ENCODE measurements around the gene TBC1D2B. TPM values are rescaled to one million over a fixed set of nuclear protein-coding genes. Genes with fewer than 3 reads are reported as not detected.

Gene TBC1D2B
- total RNA-seq, 1 donor from 2014 or later, result 63.6 TPM

DNA sequence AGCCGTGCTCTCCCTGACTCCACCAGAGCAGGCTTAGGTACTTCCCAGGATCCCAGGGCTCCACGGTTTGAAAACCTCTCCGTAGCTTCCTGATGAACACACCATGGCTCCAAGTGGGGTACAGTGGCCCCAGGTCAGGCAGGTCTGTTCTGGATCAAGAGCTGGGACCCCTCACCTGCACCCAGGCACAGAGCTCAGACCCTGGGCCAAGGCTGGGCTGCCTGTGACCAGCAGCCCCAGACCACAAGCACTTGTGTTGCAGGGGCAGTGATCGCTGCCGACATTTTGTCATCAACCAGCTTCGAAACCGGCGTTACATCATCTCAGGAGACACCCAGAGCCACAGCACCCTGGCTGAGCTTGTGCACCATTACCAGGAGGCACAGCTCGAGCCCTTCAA lies 20.2 kb upstream of the TBC1D2B start:
- TF ChIP-seq POLR2AphosphoS5 (IDR thresholded peaks at IDR 0.05; ENCODE audit: insufficient read depth in 1 of 2, low read depth in 1 of 2), result no peak
- no peak for TF ChIP-seq CTCF (IDR thresholded peaks at IDR 0.05)
- TF ChIP-seq POLR2A (IDR thresholded peaks at IDR 0.05), result no peak
- intact Hi-C loops (cut with DNase I), result no loop called here
- H3K27me3 ChIP-seq, result no peaks in the 10 kb centered on the region
- H3K36me3 ChIP-seq, result no peaks in the 10 kb centered on the region
- peaks cover 6% of the 10 kb centered on the region for H3K4me1 ChIP-seq
- no peak overlapping the region for H3K4me3 ChIP-seq
- no peak overlapping the region for H3K27ac ChIP-seq
- no peaks in the 10 kb centered on the region for H3K9me3 ChIP-seq
- no peak for DNase-seq (ENCODE audit: extremely low spot score in 2 of 2)

- H3K4me3 ChIP-seq, result no peak overlapping the region
- H3K9me3 ChIP-seq, result no peaks in the 10 kb centered on the region
- H3K27ac ChIP-seq, result no peak overlapping the region
- intact Hi-C loops (cut with DNase I), result no loop called here
- H3K36me3 ChIP-seq, result no peaks in the 10 kb centered on the region
- no peak for DNase-seq (ENCODE audit: extremely low spot score in 2 of 2)
- TF ChIP-seq POLR2A (IDR thresholded peaks at IDR 0.05), result no peak
- no peak for TF ChIP-seq CTCF (IDR thresholded peaks at IDR 0.05)
- TF ChIP-seq POLR2AphosphoS5 (IDR thresholded peaks at IDR 0.05; ENCODE audit: insufficient read depth in 1 of 2, low read depth in 1 of 2), result no peak
- peaks cover 13% of the 10 kb centered on the region for H3K4me1 ChIP-seq
- no peaks in the 10 kb centered on the region for H3K27me3 ChIP-seq
Measured at GRCh38 chr15:78093242-78094020, 15.9 kb upstream of the TBC1D2B start.

- DNase-seq (ENCODE audit: extremely low spot score in 2 of 2), result no peak
- no peaks in the 10 kb centered on the region for H3K36me3 ChIP-seq
- peaks cover 13% of the 10 kb centered on the region for H3K4me1 ChIP-seq
- H3K9me3 ChIP-seq, result no peaks in the 10 kb centered on the region
- intact Hi-C loops (cut with DNase I), result no loop called here
- H3K27ac ChIP-seq, result no peak within 1 kb of the TSS
- TF ChIP-seq POLR2A (IDR thresholded peaks at IDR 0.05), result no peak
- no peak for TF ChIP-seq CTCF (IDR thresholded peaks at IDR 0.05)
- no peak for TF ChIP-seq POLR2AphosphoS5 (IDR thresholded peaks at IDR 0.05; ENCODE audit: insufficient read depth in 1 of 2, low read depth in 1 of 2)
- H3K27me3 ChIP-seq, result no peaks in the 10 kb centered on the region
- no peak within 1 kb of the TSS for H3K4me3 ChIP-seq
Measured at GRCh38 chr15:78092261-78093041, 14.9 kb upstream of the TBC1D2B start, which contains the start of gene SH2D7. Gene SH2D7, plus strand, starts transcription at chr15:78092561. Its CDS starts 24 bp downstream, at chr15:78092585.

DNA sequence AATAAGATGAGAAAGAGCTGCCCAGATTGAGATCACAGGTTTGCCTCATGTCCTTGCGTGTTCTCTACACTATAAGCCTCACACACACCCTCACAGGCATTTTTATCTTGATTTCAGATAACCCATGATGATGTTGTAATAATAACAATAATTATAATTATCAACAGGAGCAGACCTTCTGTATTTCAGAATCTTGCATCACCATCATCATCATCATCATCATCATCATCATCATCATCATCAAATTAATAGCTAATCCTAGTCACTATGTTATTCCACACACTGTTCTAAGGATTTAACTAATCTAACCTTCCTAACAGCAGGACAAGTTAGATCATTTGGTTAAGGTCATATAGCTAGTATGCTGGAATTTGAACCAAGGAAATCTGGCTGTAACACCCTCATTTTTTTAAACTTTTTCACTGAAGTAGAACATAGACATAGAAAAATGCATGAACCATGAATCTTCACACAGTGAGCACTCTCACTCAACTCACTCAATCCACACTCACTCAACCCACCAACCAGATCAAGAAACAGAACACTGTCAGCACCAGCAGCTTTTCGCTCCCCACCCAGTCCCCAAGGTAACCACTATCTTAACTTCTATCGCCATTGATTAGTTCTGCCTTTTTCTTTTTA lies 13.0 kb upstream of the TBC1D2B start:
- Histone ChIP-seq H3K27ac (no peak overlapping the region), H3K9me3 (no peaks in the 10 kb centered on the region), H3K4me1 (peaks cover 13% of the 10 kb centered on the region), H3K4me3 (no peak overlapping the region), H3K36me3 (no peaks in the 10 kb centered on the region), H3K27me3 (no peaks in the 10 kb centered on the region)
- DNase-seq (ENCODE audit: extremely low spot score in 2 of 2), result no peak
- TF ChIP-seq POLR2AphosphoS5 (IDR thresholded peaks at IDR 0.05; ENCODE audit: insufficient read depth in 1 of 2, low read depth in 1 of 2), result no peak
- TF ChIP-seq POLR2A (IDR thresholded peaks at IDR 0.05), result no peak
- intact Hi-C loops (cut with DNase I), result no loop called here

DNA sequence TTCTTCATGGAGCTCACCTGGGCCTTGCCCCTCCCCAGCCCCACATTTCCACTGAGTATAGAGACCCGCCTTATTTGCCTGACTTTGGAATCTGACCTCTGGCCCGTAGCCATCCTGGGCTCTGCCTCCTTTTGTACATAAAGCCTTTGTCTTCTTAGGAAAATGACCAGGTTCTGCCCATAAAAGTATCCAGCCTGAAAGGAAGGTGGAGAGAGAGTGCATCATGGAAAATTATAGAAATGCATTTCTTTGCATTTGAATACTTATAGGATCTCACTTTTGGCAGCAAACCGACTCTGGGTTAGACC lies 11.2 kb upstream of the TBC1D2B start:
- no peaks in the 10 kb centered on the region for H3K27me3 ChIP-seq
- peaks cover 13% of the 10 kb centered on the region for H3K4me1 ChIP-seq
- H3K9me3 ChIP-seq, result no peaks in the 10 kb centered on the region
- intact Hi-C loops (cut with DNase I), result no loop called here
- no peaks in the 10 kb centered on the region for H3K36me3 ChIP-seq
- H3K27ac ChIP-seq, result no peak overlapping the region
- no peak overlapping the region for H3K4me3 ChIP-seq
- TF ChIP-seq POLR2A (IDR thresholded peaks at IDR 0.05) (no peak), POLR2AphosphoS5 (IDR thresholded peaks at IDR 0.05; ENCODE audit: insufficient read depth in 1 of 2, low read depth in 1 of 2) (no peak), CTCF (IDR thresholded peaks at IDR 0.05) (no peak)
- no peak for DNase-seq (ENCODE audit: extremely low spot score in 2 of 2)
